ENCODE results near the gene SNRPE. TPM values are rescaled to one million over a fixed set of nuclear protein-coding genes. Genes with fewer than 3 reads are reported as not detected.

The SNRPE gene
- total and polyA plus RNA-seq, 7 donors: 23.1 to 140 (median 66.0) TPM

GRCh38 chr1:203906932-203907331 lies 45.5 kb downstream of the SNRPE start:
- intact Hi-C loops (cut with DNase I): loop anchor here (10.0 kb wide), 1 partner anchor 158 kb away; no protein-coding TSS in a partner anchor
- H3K36me3 ChIP-seq: no peaks in the 10 kb centered on the region
- no peak overlapping the region for H3K4me3 ChIP-seq
- no peaks in the 10 kb centered on the region for H3K27me3 ChIP-seq
- no peaks in the 10 kb centered on the region for H3K9me3 ChIP-seq
- WGBS, 2 donors: 80 to 81% methylated on average over 2 of the region's 2 CpGs
- TF ChIP-seq CTCF (IDR thresholded peaks at IDR 0.05) (no peak), POLR2A (IDR thresholded peaks at IDR 0.05) (no peak), POLR2AphosphoS5 (IDR thresholded peaks at IDR 0.05) (no peak), EP300 (IDR thresholded peaks at IDR 0.05) (no peak)
- no peak overlapping the region for H3K27ac ChIP-seq
- DNase-seq: no peak
- peaks cover 0 to 5% (median 0%) of the 10 kb centered on the region in 4 donors for H3K4me1 ChIP-seq

- Histone ChIP-seq H3K4me3 (no peak overlapping the region), H3K9me3 (no peaks in the 10 kb centered on the region), H3K27me3 (no peaks in the 10 kb centered on the region), H3K27ac (no peak overlapping the region), H3K4me1 (peaks cover 0 to 5% (median 0%) of the 10 kb centered on the region in 4 donors), H3K36me3 (no peaks in the 10 kb centered on the region)
- TF ChIP-seq CTCF (IDR thresholded peaks at IDR 0.05) (no peak), EP300 (IDR thresholded peaks at IDR 0.05) (no peak), POLR2AphosphoS5 (IDR thresholded peaks at IDR 0.05) (no peak), POLR2A (IDR thresholded peaks at IDR 0.05) (no peak)
- DNase-seq: no peak
- intact Hi-C loops (cut with DNase I): loop anchor here (10.0 kb wide), 1 partner anchor 157 kb away; no protein-coding TSS in a partner anchor
- 80 to 87% methylated on average over 5 of the region's 5 CpGs for WGBS, 2 donors
These were observed 46.5 kb downstream of the SNRPE start for GRCh38 chr1:203907901-203908300.

GRCh38 chr1:203911806-203912205 lies 50.4 kb downstream of the SNRPE start:
- Histone ChIP-seq H3K9me3 (no peaks in the 10 kb centered on the region), H3K27me3 (no peaks in the 10 kb centered on the region), H3K36me3 (no peaks in the 10 kb centered on the region), H3K27ac (no peak overlapping the region), H3K4me1 (peaks cover 0 to 5% (median 0%) of the 10 kb centered on the region in 4 donors), H3K4me3 (no peak overlapping the region)
- DNase-seq: no peak
- WGBS, 2 donors: 89 to 90% methylated on average over 5 of the region's 5 CpGs
- intact Hi-C loops (cut with DNase I): no loop called here
- no peak for TF ChIP-seq POLR2A (IDR thresholded peaks at IDR 0.05)
- no peak for TF ChIP-seq EP300 (IDR thresholded peaks at IDR 0.05)
- no peak for TF ChIP-seq POLR2AphosphoS5 (IDR thresholded peaks at IDR 0.05)
- TF ChIP-seq CTCF (IDR thresholded peaks at IDR 0.05): no peak

- intact Hi-C loops (cut with DNase I): no loop called here
- H3K27ac ChIP-seq: no peak overlapping the region
- H3K4me1 ChIP-seq: no peaks in the 10 kb centered on the region
- no peak overlapping the region for H3K4me3 ChIP-seq
- TF ChIP-seq POLR2AphosphoS5 (IDR thresholded peaks at IDR 0.05) (no peak), CTCF (IDR thresholded peaks at IDR 0.05) (no peak), POLR2A (IDR thresholded peaks at IDR 0.05) (no peak), EP300 (IDR thresholded peaks at IDR 0.05) (no peak)
- H3K9me3 ChIP-seq: no peaks in the 10 kb centered on the region
- 60 to 68% methylated on average over 3 of the region's 3 CpGs for WGBS, 2 donors
- H3K36me3 ChIP-seq: no peaks in the 10 kb centered on the region
- DNase-seq: no peak
- H3K27me3 ChIP-seq: no peaks in the 10 kb centered on the region
These were observed 51.7 kb downstream of the SNRPE start for GRCh38 chr1:203913073-203913521.

- Histone ChIP-seq H3K27me3 (no peaks in the 10 kb centered on the region), H3K9me3 (no peaks in the 10 kb centered on the region), H3K27ac (no peak overlapping the region), H3K4me1 (no peaks in the 10 kb centered on the region), H3K36me3 (no peaks in the 10 kb centered on the region), H3K4me3 (no peak overlapping the region)
- intact Hi-C loops (cut with DNase I): no loop called here
- 67 to 73% methylated on average over 3 of the region's 3 CpGs for WGBS, 2 donors
- no peak for DNase-seq
- TF ChIP-seq CTCF (IDR thresholded peaks at IDR 0.05): no peak
- TF ChIP-seq EP300 (IDR thresholded peaks at IDR 0.05): no peak
- no peak for TF ChIP-seq POLR2A (IDR thresholded peaks at IDR 0.05)
- no peak for TF ChIP-seq POLR2AphosphoS5 (IDR thresholded peaks at IDR 0.05)
These were observed 52.9 kb downstream of the SNRPE start for GRCh38 chr1:203914292-203914691.
